WTC11 (cell line): ENCODE data around the gene LCN1. TPM values are rescaled to one million over a fixed set of nuclear protein-coding genes. Genes with fewer than 3 reads are reported as not detected.

ENCODE experiments used
- ATAC-seq: fragments of 200-7000 bp; cut with Tn5 transposase; 2 replicates; pipeline ENCODE4 v1.10.0; 2021; ENCODE audit warnings: mild to moderate bottlenecking, moderate library complexity
- CTCF ChIA-PET: fragments of 300-600 bp; sonication (Branson Sonifier 250); formaldehyde crosslinking; loops from one replicate; lab custom pipeline; 2021; ENCODE audit warnings: antibody characterized with exemption; lab: Charles Lee
- POLR2A ChIA-PET: fragments of 350-600 bp; sonication (Branson Sonifier 250); formaldehyde crosslinking; loops from one replicate; lab custom pipeline; 2021; ENCODE audit warnings: antibody characterized with exemption; lab: Charles Lee
- DNase-seq: peaks from one replicate; pipeline ENCODE4 v3.0.0; 2021; ENCODE audit warnings: low spot score
- H3K27ac Mint-ChIP-seq: 2 replicates; pipeline ENCODE4 v1.8.0; 2021; ENCODE audit warnings: mixed read lengths
- H3K27me3 Mint-ChIP-seq: 2 replicates; pipeline ENCODE4 v1.8.0; 2021; ENCODE audit warnings: low read depth, mild to moderate bottlenecking, moderate library complexity, mixed read lengths
- H3K36me3 Mint-ChIP-seq: 2 replicates; pipeline ENCODE4 v1.8.0; 2021; ENCODE audit warnings: mixed read lengths
- H3K4me1 Mint-ChIP-seq: 2 replicates; pipeline ENCODE4 v1.8.0; 2022; ENCODE audit warnings: mixed read lengths
- H3K4me3 Mint-ChIP-seq: 2 replicates; pipeline ENCODE4 v1.8.0; 2021; ENCODE audit warnings: mild to moderate bottlenecking, moderate library complexity, mixed read lengths
- H3K9me3 Mint-ChIP-seq: 2 replicates; pipeline ENCODE4 v1.8.0; 2021; ENCODE audit warnings: mixed read lengths
- CBFB ChIP-seq: sonication (generic); formaldehyde crosslinking; IDR thresholded peaks from 2 replicates; pipeline ENCODE4 v1.8.1; 2022; ENCODE audit warnings: mild to moderate bottlenecking, low read depth, missing genetic modification reagents
- CREB1 ChIP-seq: sonication (generic); formaldehyde crosslinking; IDR thresholded peaks from 2 replicates; pipeline ENCODE4 v1.8.0; 2023; ENCODE audit warnings: mild to moderate bottlenecking, missing genetic modification reagents
- CREM ChIP-seq: sonication (generic); formaldehyde crosslinking; IDR thresholded peaks from 2 replicates; pipeline ENCODE4 v1.8.1; 2022; ENCODE audit warnings: mild to moderate bottlenecking, missing genetic modification reagents, moderate library complexity
- E2F5 ChIP-seq: sonication (generic); formaldehyde crosslinking; IDR thresholded peaks from 2 replicates; pipeline ENCODE4 v1.8.1; 2022; ENCODE audit warnings: mild to moderate bottlenecking, moderate library complexity, missing genetic modification reagents
- MAX ChIP-seq: sonication (generic); formaldehyde crosslinking; IDR thresholded peaks from 2 replicates; pipeline ENCODE4 v1.8.0; 2022; ENCODE audit warnings: mild to moderate bottlenecking, missing genetic modification reagents
- MLX ChIP-seq: sonication (generic); formaldehyde crosslinking; IDR thresholded peaks from 2 replicates; pipeline ENCODE4 v1.8.1; 2023; ENCODE audit warnings: mild to moderate bottlenecking, missing genetic modification reagents, moderate library complexity
- NR1H2 ChIP-seq: sonication (generic); formaldehyde crosslinking; IDR thresholded peaks from 2 replicates; pipeline ENCODE4 v1.9.0; 2021; ENCODE audit warnings: mild to moderate bottlenecking, moderate library complexity, missing genetic modification reagents
- NR3C1 ChIP-seq: sonication (generic); formaldehyde crosslinking; conservative IDR thresholded peaks from 2 replicates; pipeline ENCODE4 v1.8.1; 2023; ENCODE audit warnings: low read depth, mild to moderate bottlenecking, missing genetic modification reagents
- STAT6 ChIP-seq: sonication (generic); formaldehyde crosslinking; conservative IDR thresholded peaks from 2 replicates; pipeline ENCODE4 v1.8.1; 2023; ENCODE audit warnings: mild to moderate bottlenecking, low read depth, missing genetic modification reagents, moderate library complexity
- TEAD4 ChIP-seq: sonication (generic); formaldehyde crosslinking; IDR thresholded peaks from 2 replicates; pipeline ENCODE4 v1.8.0; 2022; ENCODE audit warnings: mild to moderate bottlenecking, missing genetic modification reagents
- ZNF263 ChIP-seq: sonication (generic); formaldehyde crosslinking; IDR thresholded peaks from 2 replicates; pipeline ENCODE4 v1.8.1; 2022; ENCODE audit warnings: low read depth, mild to moderate bottlenecking, moderate library complexity, missing genetic modification reagents
- ZNF396 ChIP-seq: fragments of 250-450 bp; sonication (Bioruptor Pico); IDR thresholded peaks from 2 replicates; pipeline ENCODE4 v1.8.0; 2021; ENCODE audit warnings: mild to moderate bottlenecking, moderate library complexity, borderline replicate concordance
- total RNA-seq: library from RNA; stranded (reverse); gene quantifications from 3 replicates; pipeline ENCODE4 v1.2.3, GENCODE V29; 2021
- TF ChIP-seq, protein P1 (sequence below): fragments of 250-450 bp; sonication (Bioruptor Pico); IDR thresholded peaks from 2 replicates; pipeline ENCODE4 v1.8.0; 2021; ENCODE audit warnings: mild to moderate bottlenecking
- TF ChIP-seq, protein P2 (sequence below): sonication (generic); formaldehyde crosslinking; IDR thresholded peaks from 2 replicates; pipeline ENCODE4 v1.8.0; 2022; ENCODE audit warnings: mild to moderate bottlenecking, missing genetic modification reagents
- TF ChIP-seq, protein P3 (sequence below): fragments of 250-450 bp; sonication (Bioruptor Pico); conservative IDR thresholded peaks from 2 replicates; pipeline ENCODE4 v1.9.0; 2021; ENCODE audit warnings: mild to moderate bottlenecking
- TF ChIP-seq, protein P4 (sequence below): fragments of 250-450 bp; sonication (Bioruptor Pico); IDR thresholded peaks from 2 replicates; pipeline ENCODE4 v2.1.2; 2022; ENCODE audit warnings: mild to moderate bottlenecking, moderate library complexity

The LCN1 gene
- total RNA-seq, 1 experiment from 2014 or later = not detected

GRCh38 chr9:135555910-135556309 lies 34.7 kb downstream of the LCN1 start (continued):
- TF ChIP-seq ZNF263 (CRISPR knock-in tag) (no peak), MAX (CRISPR knock-in tag) (no peak), E2F5 (CRISPR knock-in tag) (no peak), CBFB (CRISPR knock-in tag) (no peak), CREB1 (CRISPR knock-in tag) (no peak), NR1H2 (CRISPR knock-in tag) (no peak), NR3C1 (CRISPR knock-in tag) (no peak)
- TF ChIP-seq, protein P1, sequence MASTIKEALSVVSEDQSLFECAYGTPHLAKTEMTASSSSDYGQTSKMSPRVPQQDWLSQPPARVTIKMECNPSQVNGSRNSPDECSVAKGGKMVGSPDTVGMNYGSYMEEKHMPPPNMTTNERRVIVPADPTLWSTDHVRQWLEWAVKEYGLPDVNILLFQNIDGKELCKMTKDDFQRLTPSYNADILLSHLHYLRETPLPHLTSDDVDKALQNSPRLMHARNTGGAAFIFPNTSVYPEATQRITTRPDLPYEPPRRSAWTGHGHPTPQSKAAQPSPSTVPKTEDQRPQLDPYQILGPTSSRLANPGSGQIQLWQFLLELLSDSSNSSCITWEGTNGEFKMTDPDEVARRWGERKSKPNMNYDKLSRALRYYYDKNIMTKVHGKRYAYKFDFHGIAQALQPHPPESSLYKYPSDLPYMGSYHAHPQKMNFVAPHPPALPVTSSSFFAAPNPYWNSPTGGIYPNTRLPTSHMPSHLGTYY = no peak
- TF ChIP-seq, protein P2, sequence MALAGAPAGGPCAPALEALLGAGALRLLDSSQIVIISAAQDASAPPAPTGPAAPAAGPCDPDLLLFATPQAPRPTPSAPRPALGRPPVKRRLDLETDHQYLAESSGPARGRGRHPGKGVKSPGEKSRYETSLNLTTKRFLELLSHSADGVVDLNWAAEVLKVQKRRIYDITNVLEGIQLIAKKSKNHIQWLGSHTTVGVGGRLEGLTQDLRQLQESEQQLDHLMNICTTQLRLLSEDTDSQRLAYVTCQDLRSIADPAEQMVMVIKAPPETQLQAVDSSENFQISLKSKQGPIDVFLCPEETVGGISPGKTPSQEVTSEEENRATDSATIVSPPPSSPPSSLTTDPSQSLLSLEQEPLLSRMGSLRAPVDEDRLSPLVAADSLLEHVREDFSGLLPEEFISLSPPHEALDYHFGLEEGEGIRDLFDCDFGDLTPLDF (CRISPR knock-in tag) = no peak

DNA sequence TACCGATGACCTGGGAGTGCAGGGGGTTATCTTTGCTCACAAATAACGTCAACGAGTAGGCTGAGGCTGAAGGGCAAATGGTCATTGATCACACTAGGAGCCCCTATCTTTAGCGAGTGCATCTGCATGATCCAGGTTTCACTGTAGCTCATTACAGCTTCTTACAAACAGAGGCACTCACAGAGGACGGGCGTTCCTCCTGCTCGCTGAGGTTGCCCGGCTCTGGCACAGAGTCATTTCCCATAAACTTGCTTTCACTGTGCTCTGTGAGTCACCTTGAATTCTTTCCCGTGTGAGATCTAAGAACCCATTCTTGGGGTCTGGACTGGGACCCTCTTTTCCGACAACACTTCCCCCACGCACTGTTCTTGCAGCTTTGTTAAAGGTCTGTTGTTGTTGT lies 38.4 kb downstream of the LCN1 start:
- DNase-seq (no peak), ATAC-seq (no peak)
- Mint-ChIP-seq H3K27ac (no peak overlapping the region), H3K9me3 (no peaks in the 10 kb centered on the region), H3K36me3 (no peaks in the 10 kb centered on the region), H3K27me3 (no peaks in the 10 kb centered on the region), H3K4me1 (peaks cover 6% of the 10 kb centered on the region), H3K4me3 (no peak overlapping the region)
- TF ChIP-seq ZNF396 (CRISPR knock-in tag) (no peak), CREM (CRISPR knock-in tag) (no peak), TEAD4 (CRISPR knock-in tag) (no peak), MLX (CRISPR knock-in tag) (no peak), STAT6 (CRISPR knock-in tag) (no peak)
- TF ChIP-seq, protein P3, sequence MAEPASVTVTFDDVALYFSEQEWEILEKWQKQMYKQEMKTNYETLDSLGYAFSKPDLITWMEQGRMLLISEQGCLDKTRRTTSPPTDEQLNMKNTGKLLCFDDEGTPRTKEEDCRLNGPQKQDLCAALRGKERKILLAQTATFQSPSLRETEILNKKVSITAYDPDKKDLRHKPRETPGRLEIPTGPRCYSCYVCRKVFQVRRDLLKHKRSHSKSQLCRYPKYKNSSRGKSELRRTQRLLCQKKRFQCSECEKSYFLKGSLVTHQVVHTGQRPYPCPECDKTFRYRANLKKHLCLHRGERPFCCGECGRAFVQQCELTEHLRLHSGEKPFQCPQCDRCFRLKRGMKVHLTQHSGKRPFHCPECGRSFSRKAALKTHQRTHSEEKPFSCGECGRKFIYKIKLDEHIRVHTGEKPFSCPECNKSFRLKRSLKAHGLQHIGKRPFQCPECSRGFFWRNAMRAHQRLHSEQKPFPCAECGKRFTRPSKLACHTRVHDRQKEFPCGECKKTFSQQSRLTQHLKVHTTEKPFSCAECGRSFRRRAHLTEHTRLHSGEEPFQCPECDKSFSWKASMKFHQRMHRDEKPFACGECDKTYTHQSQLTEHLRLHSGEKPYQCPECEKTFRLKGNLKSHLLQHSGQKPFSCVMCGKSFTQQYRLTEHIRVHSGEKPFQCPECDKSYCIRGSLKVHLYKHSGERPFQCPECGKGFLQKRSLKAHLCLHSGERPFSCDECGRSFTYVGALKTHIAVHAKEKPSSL (CRISPR knock-in tag) = no peak
- TF ChIP-seq, protein P4, sequence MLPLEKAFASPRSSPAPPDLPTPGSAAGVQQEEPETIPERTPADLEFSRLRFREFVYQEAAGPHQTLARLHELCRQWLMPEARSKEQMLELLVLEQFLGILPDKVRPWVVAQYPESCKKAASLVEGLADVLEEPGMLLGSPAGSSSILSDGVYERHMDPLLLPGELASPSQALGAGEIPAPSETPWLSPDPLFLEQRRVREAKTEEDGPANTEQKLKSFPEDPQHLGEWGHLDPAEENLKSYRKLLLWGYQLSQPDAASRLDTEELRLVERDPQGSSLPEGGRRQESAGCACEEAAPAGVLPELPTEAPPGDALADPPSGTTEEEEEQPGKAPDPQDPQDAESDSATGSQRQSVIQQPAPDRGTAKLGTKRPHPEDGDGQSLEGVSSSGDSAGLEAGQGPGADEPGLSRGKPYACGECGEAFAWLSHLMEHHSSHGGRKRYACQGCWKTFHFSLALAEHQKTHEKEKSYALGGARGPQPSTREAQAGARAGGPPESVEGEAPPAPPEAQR (CRISPR knock-in tag) = no peak
- CTCF ChIA-PET = interaction anchor here (0.6 kb wide), 1 partner anchor 73 kb away, joined by 3 read pairs; no protein-coding TSS in a partner anchor
- POLR2A ChIA-PET = interaction anchor here (0.6 kb wide), 1 partner anchor 592 kb away, joined by 4 read pairs; no protein-coding TSS in a partner anchor
